GM19193 (cell line): ENCODE results near the gene PSMB11.

ENCODE experiments used
- POLR2A ChIP-seq: IDR thresholded peaks from 4 replicates; pipeline ENCODE4 v1.6.1; 2011; ENCODE audit not compliant: insufficient read depth, insufficient read length; ENCODE audit errors: extremely low read depth

PSMB11 gene

DNA sequence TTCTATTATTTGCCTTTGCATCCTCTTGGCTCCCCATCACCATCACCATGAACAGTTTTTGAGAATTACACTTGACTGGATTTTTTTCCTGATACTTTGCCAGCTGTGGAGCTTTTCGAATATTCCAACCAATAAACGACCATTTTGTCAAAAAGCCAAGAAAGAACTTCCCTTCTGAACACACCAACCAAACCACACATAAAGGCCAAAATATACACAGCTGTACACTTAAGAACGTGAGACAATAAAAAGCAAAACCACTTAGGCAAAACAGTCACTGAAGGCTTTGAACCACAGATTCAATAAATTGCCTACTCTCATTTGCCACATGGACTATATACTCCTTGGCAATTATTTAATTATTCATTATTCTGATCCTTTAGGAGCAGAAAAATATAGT is 33.2 kb upstream of the PSMB11 start:
- no peak for TF ChIP-seq POLR2A

DNA sequence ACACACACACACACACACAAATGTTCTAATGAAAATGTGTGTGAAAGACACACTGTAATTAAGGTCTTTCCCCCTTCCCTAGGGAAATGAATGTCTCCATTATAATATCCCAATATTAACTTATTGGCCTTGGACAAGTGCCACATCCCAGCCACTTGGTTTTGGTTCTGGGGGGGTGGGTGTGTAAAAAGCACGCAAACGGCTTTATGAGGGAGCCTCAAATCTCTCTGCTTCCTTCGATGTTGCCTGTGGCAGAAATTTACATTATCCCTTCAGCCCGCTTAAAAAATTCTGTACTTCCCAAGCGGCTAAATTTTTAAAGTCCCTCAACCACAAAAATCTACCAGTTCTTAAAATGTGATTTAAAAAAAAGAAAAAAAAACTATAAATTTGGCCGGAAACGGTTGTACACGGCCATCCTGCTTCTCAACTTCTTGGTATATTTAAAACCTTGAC is 32.5 kb upstream of the PSMB11 start:
- TF ChIP-seq POLR2A, result no peak

GRCh38 chr14:23009939-23010726 is 31.9 kb upstream of the PSMB11 start, which contains the start of gene C14orf93:
Gene C14orf93 (minus strand): TSS chr14:23010143. CDS start chr14:22999023, 11,120 bp downstream.
- peak; percentile 67 for TF ChIP-seq POLR2A

DNA sequence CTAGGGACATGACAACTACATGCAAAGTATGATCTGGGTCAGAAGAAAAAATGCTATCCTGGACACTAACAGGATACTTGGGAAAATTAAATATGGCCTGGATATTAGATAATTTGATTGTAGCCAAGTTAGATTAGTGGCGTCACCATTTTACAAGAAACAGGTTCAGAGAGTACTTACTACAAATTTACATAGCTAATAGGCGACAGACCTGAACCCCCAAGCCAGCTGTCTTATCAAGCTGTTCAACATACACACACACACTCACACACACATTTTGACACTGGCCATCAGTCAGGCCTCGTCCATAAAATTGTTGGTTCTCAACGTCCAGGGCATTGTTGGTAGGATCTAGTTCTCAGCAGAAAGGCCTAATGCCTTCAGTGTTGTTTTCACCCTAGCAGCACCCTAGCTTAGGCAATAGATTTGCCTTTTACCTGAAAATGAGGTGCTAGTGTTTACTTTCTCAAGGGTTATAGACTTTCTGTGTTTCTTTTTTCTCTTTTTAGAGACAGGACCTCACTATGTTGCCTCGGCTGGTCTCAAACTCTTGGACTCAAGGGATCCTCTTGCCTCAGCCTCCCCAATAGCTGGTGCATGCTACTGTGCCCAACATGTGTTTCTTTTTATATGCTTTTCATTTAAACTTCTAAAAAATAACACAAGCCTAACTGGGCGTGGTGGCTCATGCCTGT is 28.8 kb upstream of the PSMB11 start:
- TF ChIP-seq POLR2A, result no peak

- no peak for TF ChIP-seq POLR2A
Measured at GRCh38 chr14:23015618-23016017, 26.4 kb upstream of the PSMB11 start.

DNA sequence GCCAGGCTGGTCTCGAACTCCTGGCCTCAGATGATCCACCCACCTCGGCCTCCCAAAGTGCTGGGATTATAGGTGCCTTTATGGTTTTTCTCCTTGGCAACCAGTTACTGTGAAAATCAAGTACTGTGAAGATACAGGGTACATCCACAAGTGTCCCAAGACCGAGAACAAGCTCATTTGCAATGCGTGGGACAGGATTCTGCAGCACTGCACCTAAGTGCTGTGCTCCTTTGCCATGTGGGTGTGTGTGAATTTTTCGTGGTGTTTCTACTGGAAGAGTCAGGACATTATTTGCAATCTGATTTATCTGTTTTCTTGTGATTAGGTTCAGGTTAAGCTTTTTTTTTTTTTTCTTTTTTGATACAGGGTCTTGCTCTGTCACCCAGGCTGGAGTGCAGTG is 24.9 kb upstream of the PSMB11 start:
- TF ChIP-seq POLR2A, result no peak

GRCh38 chr14:23018107-23018506 is 23.9 kb upstream of the PSMB11 start:
- no peak for TF ChIP-seq POLR2A

DNA sequence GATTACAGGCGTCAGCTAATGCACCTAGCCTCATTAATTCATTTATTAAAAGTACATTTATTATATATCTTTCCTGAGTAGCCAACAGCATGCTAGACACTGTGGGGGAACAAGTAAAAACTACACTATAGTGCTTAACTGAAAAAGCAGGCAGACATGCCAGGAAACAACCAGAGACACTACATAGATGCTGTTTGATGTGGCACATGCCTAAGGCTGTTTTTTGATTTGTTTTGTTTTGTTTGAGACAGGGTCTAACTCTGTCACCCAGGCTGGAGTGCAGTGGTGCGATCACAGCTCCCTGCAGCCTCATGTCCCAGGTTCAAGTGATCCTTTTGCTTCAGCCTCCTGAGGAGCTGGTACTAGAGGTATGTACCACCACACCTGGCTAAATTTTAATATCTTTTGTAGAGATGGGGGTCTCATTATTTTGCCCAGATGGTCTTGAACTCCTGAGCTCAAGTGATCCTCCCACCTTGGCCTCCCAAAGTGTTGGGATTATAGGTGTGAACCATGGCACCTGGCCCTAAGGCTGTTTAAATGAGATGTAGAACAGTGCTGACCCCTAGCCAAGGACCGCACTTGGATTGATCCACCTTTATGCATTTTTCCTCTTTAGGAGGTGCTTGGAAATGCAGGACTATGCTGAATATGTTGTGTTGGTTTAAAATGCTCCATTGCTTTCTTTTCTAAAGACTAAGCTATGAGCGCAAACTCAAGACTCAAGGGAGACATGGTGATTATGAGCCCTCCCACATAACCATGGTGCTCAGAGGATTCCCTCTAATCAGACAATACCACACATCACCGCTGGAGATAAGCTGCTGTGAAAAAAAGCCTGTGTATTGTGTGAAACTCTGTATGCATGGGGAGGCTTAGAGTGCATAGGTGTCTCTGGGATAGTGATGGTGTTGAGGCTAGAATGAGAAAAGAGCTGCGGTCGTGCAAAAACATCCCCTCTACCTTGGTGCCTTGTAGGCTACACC is 21.6 kb upstream of the PSMB11 start:
- TF ChIP-seq POLR2A, result no peak

GRCh38 chr14:23021434-23021833 is 20.6 kb upstream of the PSMB11 start:
- TF ChIP-seq POLR2A, result no peak

- TF ChIP-seq POLR2A, result no peak
Measured at GRCh38 chr14:23021889-23022442, 20.0 kb upstream of the PSMB11 start.

DNA sequence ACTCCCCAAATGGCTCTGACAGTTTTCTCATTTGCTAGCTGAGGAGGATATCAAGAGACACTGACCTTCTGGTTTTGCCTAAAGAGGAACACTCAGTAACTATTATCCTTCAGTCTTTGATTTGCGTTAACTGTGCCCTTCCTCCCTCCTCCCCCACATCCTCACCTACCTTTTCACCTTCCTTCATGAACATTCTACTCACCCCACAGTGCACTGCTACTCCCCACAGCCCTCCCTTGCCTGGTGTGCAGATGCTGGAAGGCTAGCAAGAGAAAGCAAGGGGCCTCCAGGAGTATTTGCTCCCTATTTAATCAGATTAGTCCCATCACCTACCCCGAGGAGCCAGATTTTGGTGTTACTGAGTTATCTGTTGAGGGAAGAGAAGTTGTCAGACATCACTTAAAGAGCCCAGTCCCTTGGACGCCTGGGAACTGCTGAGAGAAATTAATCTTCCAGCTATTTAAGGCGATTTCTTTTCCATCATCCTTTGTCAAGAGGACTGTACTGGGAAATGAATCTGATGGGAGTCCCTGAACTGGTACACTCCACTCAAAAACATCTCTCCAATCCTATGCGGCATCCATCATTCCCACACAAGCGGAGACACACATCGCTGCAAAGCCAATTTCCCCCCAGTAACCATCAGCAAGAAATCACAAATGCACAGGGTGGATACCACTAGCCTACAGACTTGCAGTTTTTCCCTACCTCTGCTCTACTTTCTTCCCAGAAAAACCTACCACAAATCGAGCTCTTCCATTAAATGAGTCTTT is 18.8 kb upstream of the PSMB11 start:
- no peak for TF ChIP-seq POLR2A

DNA sequence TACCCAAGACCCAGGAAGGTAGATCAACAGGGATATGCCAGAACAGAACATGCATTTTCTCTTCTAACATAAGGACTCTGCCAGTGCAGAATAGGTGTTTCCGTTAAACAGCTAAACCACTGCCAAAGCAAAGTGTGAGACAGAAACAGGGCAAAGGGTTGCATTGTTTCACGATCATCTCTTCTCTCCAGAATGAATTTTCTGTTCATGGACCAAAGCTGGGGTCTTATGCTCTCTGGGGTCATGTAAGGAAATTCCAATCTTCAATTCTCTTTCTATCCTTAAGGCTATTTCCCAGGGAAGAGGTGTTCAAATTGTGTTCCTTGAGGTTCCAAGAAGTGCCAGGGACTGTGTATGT is 18.2 kb upstream of the PSMB11 start:
- no peak for TF ChIP-seq POLR2A

DNA sequence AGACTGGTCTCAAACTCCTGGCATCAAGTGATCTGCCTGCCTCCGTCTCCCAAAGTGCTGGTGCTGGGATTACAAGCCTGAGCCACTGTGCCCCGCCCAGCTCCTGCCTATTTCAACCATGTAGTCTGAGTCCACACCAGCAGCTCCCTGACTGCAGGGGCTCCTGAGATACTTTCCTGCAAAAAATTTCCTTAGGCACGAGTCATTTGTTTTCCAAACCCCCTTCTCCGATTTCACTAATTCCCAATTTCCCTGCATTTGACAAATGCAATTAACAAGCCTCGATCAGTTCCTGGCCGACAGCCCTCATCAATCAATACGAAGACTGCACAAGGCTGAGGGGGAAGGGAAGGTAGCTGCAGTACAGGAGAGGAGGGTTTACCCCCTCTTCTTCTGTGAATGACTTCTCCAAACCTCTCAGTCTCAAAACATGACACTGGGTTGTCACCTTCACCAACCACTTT is 17.4 kb upstream of the PSMB11 start:
- no peak for TF ChIP-seq POLR2A
